Measurements from ENCODE around the gene TRABD2A. TPM values are rescaled to one million over a fixed set of nuclear protein-coding genes. Genes with fewer than 3 reads are reported as not detected.

Gene TRABD2A
- total and polyA plus RNA-seq, 9 of the 15 experiments (the other 6 are each of a cell fraction or from before 2014, with no cell fraction given), result 0.07 to 0.45 (median 0.25) TPM

GRCh38 chr2:84905181-84906107, 24.6 kb upstream of the TRABD2A start, which contains the start of gene TMSB10 (continued):
- TF ChIP-seq TFAP4 (CRISPR knock-in tag; IDR thresholded peaks at IDR 0.05; ENCODE audit: borderline replicate concordance), result peak; percentile 39; the same call in 1 of the 2 replicates
- TF ChIP-seq SOX6 (IDR thresholded peaks at IDR 0.05), result 0 out of 2 replicates have a peak, but pooled peaks have one; percentile 41
- TF ChIP-seq FOSL1 (tag; conservative IDR thresholded peaks at IDR 0.05), result 0 out of 2 replicates have a peak, but pooled peaks have one; percentile 38
- TF ChIP-seq MXD1 (CRISPR knock-in tag; IDR thresholded peaks at IDR 0.05; ENCODE audit: borderline replicate concordance, poor library complexity, severe bottlenecking), result no peak
- TF ChIP-seq CSDE1 (IDR thresholded peaks at IDR 0.05), result no peak
- no peak for TF ChIP-seq XRCC3 (IDR thresholded peaks at IDR 0.05)
- no peak for TF ChIP-seq ZBTB5 (IDR thresholded peaks at IDR 0.05)
- TF ChIP-seq BRF2 (IDR thresholded peaks at IDR 0.05; ENCODE audit: borderline replicate concordance, insufficient read depth, insufficient read length), result no peak
- TF ChIP-seq TCF15 (CRISPR knock-in tag; IDR thresholded peaks at IDR 0.05), result no peak
- no peak for TF ChIP-seq TSC22D4 (tag; IDR thresholded peaks at IDR 0.05)
- no peak for TF ChIP-seq CHD4 (IDR thresholded peaks at IDR 0.05; ENCODE audit: insufficient read depth, insufficient replicate concordance, low read depth, low read length, poor library complexity, severe bottlenecking)
- TF ChIP-seq CREM (IDR thresholded peaks at IDR 0.05; ENCODE audit: low read depth), result no peak; the same call in 1 of the 2 replicates
- no peak for TF ChIP-seq ZNF41 (CRISPR knock-in tag; conservative IDR thresholded peaks at IDR 0.05)
- 0 out of 2 replicates have a peak, but pooled peaks have one; percentile 23 for TF ChIP-seq TEAD4 (IDR thresholded peaks at IDR 0.05; ENCODE audit: low read length)
- TF ChIP-seq TEAD4 (CRISPR knock-in tag; IDR thresholded peaks at IDR 0.05; ENCODE audit: borderline replicate concordance), result no peak
- 0 out of 2 replicates have a peak, but pooled peaks have one; percentile 42 for TF ChIP-seq ATF6 (CRISPR knock-in tag; IDR thresholded peaks at IDR 0.05)
- TF ChIP-seq E2F1 (CRISPR knock-in tag; IDR thresholded peaks at IDR 0.05), result 0 out of 2 replicates have a peak, but pooled peaks have one; percentile 14
